Forelimb muscle (tissue), 1 donor: ENCODE results near the gene NDUFV1. TPM values are rescaled to one million over a fixed set of nuclear protein-coding genes. Genes with fewer than 3 reads are reported as not detected.

Source experiments
- DNase-seq: peaks from one replicate; pipeline ENCODE4 v3.0.0-alpha.2; 2013; ENCODE audit warnings: low read depth
- polyA plus RNA-seq: library from polyadenylated mRNA; unstranded; fragments of 120-200 nt; gene quantifications from one replicate; pipeline ENCODE4 v1.2.1, GENCODE V29; 2013; ENCODE audit not compliant: insufficient read length

Gene NDUFV1
- polyA plus RNA-seq, 1 donor: 151 TPM

- DNase-seq: no peak
These were observed 33.5 kb downstream of the NDUFV1 start for GRCh38 chr11:67640021-67640757.

GRCh38 chr11:67640758-67641337 is 34.1 kb downstream of the NDUFV1 start:
- DNase-seq: no peak

- DNase-seq: no peak
These were observed 34.8 kb downstream of the NDUFV1 start for GRCh38 chr11:67641338-67642172.

- DNase-seq: no peak
These were observed 35.7 kb downstream of the NDUFV1 start for GRCh38 chr11:67642173-67643120.

GRCh38 chr11:67644042-67644441 is 37.3 kb downstream of the NDUFV1 start:
- no peak for DNase-seq

GRCh38 chr11:67644472-67645418 is 38.0 kb downstream of the NDUFV1 start:
- no peak for DNase-seq

- no peak for DNase-seq
These were observed 39.1 kb downstream of the NDUFV1 start for GRCh38 chr11:67645521-67646461.

GRCh38 chr11:67646535-67647336 is 40.0 kb downstream of the NDUFV1 start:
- DNase-seq: no peak

- DNase-seq: no peak
These were observed 40.7 kb downstream of the NDUFV1 start for GRCh38 chr11:67647471-67647870.

- DNase-seq: no peak
These were observed 41.5 kb downstream of the NDUFV1 start for GRCh38 chr11:67648140-67648795.

GRCh38 chr11:67648796-67649613 is 42.3 kb downstream of the NDUFV1 start:
- DNase-seq: no peak

GRCh38 chr11:67649634-67650510 is 43.1 kb downstream of the NDUFV1 start:
- no peak for DNase-seq

- no peak for DNase-seq
These were observed 45.4 kb downstream of the NDUFV1 start for GRCh38 chr11:67651976-67652781.

GRCh38 chr11:67652965-67653845 is 46.5 kb downstream of the NDUFV1 start:
- DNase-seq: no peak
